ENCODE results near the gene IRX2. TPM values are rescaled to one million over a fixed set of nuclear protein-coding genes. Genes with fewer than 3 reads are reported as not detected.

Gene IRX2
- total RNA-seq, 1 experiment from 2014 or later = not detected

GRCh38 chr5:2773327-2773726 is 21.9 kb upstream of the IRX2 start:
- BruUV-seq (replicated peaks) = no TSS peak
- Histone ChIP-seq H3K4me3 (no peak overlapping the region), H4K20me1 (ENCODE audit: insufficient read depth) (no peaks in the 10 kb centered on the region), H3K9me2 (ENCODE audit: insufficient read depth) (no peaks in the 10 kb centered on the region), H3K27ac (no peak overlapping the region), H3K4me2 (no peak overlapping the region), H3F3A (ENCODE audit: insufficient read depth, low read depth) (no peaks in the 10 kb centered on the region), H2AFZ (no peak overlapping the region), H3K36me3 (ENCODE audit: low read depth) (no peaks in the 10 kb centered on the region), H3K27me3 (ENCODE audit: insufficient read depth, low read depth) (no peaks in the 10 kb centered on the region), H3K79me2 (ENCODE audit: low read depth) (no peaks in the 10 kb centered on the region), H3K4me1 (replicated peaks; ENCODE audit: insufficient read depth) (peaks cover 2% of the 10 kb centered on the region; the same call in 1 of the 2 replicates), H3K9me3 (ENCODE audit: insufficient read depth, low read depth) (peaks cover 6% of the 10 kb centered on the region)
- CTCF ChIA-PET = no interaction called here
- intact Hi-C loops (cut with micrococcal nuclease; ENCODE audit: unreplicated experiment) = no loop called here
- POLR2A ChIA-PET (ENCODE audit: unreplicated experiment) = no interaction called here
- no peak for TF ChIP-seq EZH2 (IDR thresholded peaks at IDR 0.05; ENCODE audit: low read depth)
- no peak for TF ChIP-seq CTCF (conservative IDR thresholded peaks at IDR 0.05)
- DNase-seq = no peak

- DNase-seq = no peak
- Histone ChIP-seq H3K27me3 (ENCODE audit: insufficient read depth, low read depth) (no peaks in the 10 kb centered on the region; the same call in 1 of the 2 replicates), H3K4me1 (replicated peaks; ENCODE audit: insufficient read depth) (peaks cover 3% of the 10 kb centered on the region), H4K20me1 (ENCODE audit: insufficient read depth) (no peaks in the 10 kb centered on the region), H3K36me3 (ENCODE audit: low read depth) (no peaks in the 10 kb centered on the region), H3K9me3 (ENCODE audit: insufficient read depth, low read depth) (no peaks in the 10 kb centered on the region), H3K9me2 (ENCODE audit: insufficient read depth) (no peaks in the 10 kb centered on the region), H3K79me2 (ENCODE audit: low read depth) (no peaks in the 10 kb centered on the region), H2AFZ (no peak overlapping the region), H3F3A (ENCODE audit: insufficient read depth, low read depth) (no peaks in the 10 kb centered on the region), H3K4me3 (no peak overlapping the region), H3K27ac (no peak overlapping the region), H3K4me2 (no peak overlapping the region)
- intact Hi-C loops (cut with micrococcal nuclease; ENCODE audit: unreplicated experiment) = no loop called here
- ChIA-PET POLR2A (ENCODE audit: unreplicated experiment) (no interaction called here), CTCF (no interaction called here)
- TF ChIP-seq CTCF (conservative IDR thresholded peaks at IDR 0.05) (no peak), EZH2 (IDR thresholded peaks at IDR 0.05; ENCODE audit: low read depth) (no peak)
- BruUV-seq (replicated peaks) = no TSS peak
Measured at GRCh38 chr5:2767089-2767488, 15.6 kb upstream of the IRX2 start.

- no peak for TF ChIP-seq CTCF (conservative IDR thresholded peaks at IDR 0.05)
- TF ChIP-seq EZH2 (IDR thresholded peaks at IDR 0.05; ENCODE audit: low read depth) = no peak
- no peak overlapping the region for H3K27ac ChIP-seq
- no peak for DNase-seq
- H3K27me3 ChIP-seq (ENCODE audit: insufficient read depth, low read depth) = no peaks in the 10 kb centered on the region; the same call in 1 of the 2 replicates
- H3F3A ChIP-seq (ENCODE audit: insufficient read depth, low read depth) = peaks cover 3% of the 10 kb centered on the region
- H3K4me3 ChIP-seq = no peak overlapping the region
- no peaks in the 10 kb centered on the region for H3K79me2 ChIP-seq (ENCODE audit: low read depth)
- peaks cover 28% of the 10 kb centered on the region for H3K4me1 ChIP-seq (replicated peaks; ENCODE audit: insufficient read depth)
- intact Hi-C loops (cut with micrococcal nuclease; ENCODE audit: unreplicated experiment) = no loop called here
- CTCF ChIA-PET = no interaction called here
- POLR2A ChIA-PET (ENCODE audit: unreplicated experiment) = no interaction called here
- BruUV-seq (replicated peaks) = no TSS peak
- H3K9me3 ChIP-seq (ENCODE audit: insufficient read depth, low read depth) = no peaks in the 10 kb centered on the region
- H3K4me2 ChIP-seq = no peak overlapping the region
- no peaks in the 10 kb centered on the region for H3K9me2 ChIP-seq (ENCODE audit: insufficient read depth)
- H2AFZ ChIP-seq = no peak overlapping the region
- no peaks in the 10 kb centered on the region for H3K36me3 ChIP-seq (ENCODE audit: low read depth)
- H4K20me1 ChIP-seq (ENCODE audit: insufficient read depth) = no peaks in the 10 kb centered on the region
Measured at GRCh38 chr5:2764581-2764980, 13.1 kb upstream of the IRX2 start.
